Nephron (organoid): ENCODE data around the gene GARNL3.

ENCODE experiments used
- H3K27ac Mint-ChIP-seq, 3 experiments: 2 replicates each; pipeline ENCODE4 v1.8.0; 2020; ENCODE audit warnings: mixed read lengths in 3 of 3, mild to moderate bottlenecking in 2 of 3, moderate library complexity in 1 of 3
- H3K27me3 Mint-ChIP-seq: 2 replicates; pipeline ENCODE4 v1.8.0; 2021; ENCODE audit warnings: low read depth, mild to moderate bottlenecking, moderate library complexity, mixed read lengths
- H3K36me3 Mint-ChIP-seq: 2 replicates; pipeline ENCODE4 v1.8.0; 2020; ENCODE audit warnings: low read depth, mixed read lengths
- H3K4me1 Mint-ChIP-seq: 2 replicates; pipeline ENCODE4 v1.8.0; 2020; ENCODE audit warnings: mixed read lengths
- H3K4me3 Mint-ChIP-seq, 3 experiments: 2 replicates each; pipeline ENCODE4 v1.8.0; 2020; ENCODE audit warnings: mild to moderate bottlenecking in 3 of 3, mixed read lengths in 3 of 3, moderate library complexity in 2 of 3
- H3K9me3 Mint-ChIP-seq: 2 replicates; pipeline ENCODE4 v1.8.0; 2020; ENCODE audit warnings: mixed read lengths
- TF ChIP-seq, protein P1 (sequence below), 3 experiments: fragments of 200-600 bp; sonication (generic); IDR thresholded peaks; one replicate each; pipeline ENCODE4 v1.5.0; 2021; ENCODE audit warnings: antibody characterized with exemption in 3 of 3; ENCODE audit not compliant: unreplicated experiment in 3 of 3

Gene GARNL3

GRCh38 chr9:127224178-127224882 is 40.2 kb upstream of the GARNL3 start:
- Mint-ChIP-seq H3K4me3 (peak overlapping the region; percentile 90 to 92 (median 91)), H3K27ac (peak overlapping the region; percentile 83 to 95 (median 89)), H3K4me1 (peaks cover 20% of the 10 kb centered on the region), H3K9me3 (no peaks in the 10 kb centered on the region), H3K27me3 (peaks cover 33% of the 10 kb centered on the region), H3K36me3 (peaks cover 3% of the 10 kb centered on the region)
- TF ChIP-seq, protein P1, sequence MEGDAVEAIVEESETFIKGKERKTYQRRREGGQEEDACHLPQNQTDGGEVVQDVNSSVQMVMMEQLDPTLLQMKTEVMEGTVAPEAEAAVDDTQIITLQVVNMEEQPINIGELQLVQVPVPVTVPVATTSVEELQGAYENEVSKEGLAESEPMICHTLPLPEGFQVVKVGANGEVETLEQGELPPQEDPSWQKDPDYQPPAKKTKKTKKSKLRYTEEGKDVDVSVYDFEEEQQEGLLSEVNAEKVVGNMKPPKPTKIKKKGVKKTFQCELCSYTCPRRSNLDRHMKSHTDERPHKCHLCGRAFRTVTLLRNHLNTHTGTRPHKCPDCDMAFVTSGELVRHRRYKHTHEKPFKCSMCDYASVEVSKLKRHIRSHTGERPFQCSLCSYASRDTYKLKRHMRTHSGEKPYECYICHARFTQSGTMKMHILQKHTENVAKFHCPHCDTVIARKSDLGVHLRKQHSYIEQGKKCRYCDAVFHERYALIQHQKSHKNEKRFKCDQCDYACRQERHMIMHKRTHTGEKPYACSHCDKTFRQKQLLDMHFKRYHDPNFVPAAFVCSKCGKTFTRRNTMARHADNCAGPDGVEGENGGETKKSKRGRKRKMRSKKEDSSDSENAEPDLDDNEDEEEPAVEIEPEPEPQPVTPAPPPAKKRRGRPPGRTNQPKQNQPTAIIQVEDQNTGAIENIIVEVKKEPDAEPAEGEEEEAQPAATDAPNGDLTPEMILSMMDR (IDR thresholded peaks at IDR 0.05; ENCODE audit: unreplicated experiment in 3 of 3) = peak in 1 of 3 experiments; percentile 16

GRCh38 chr9:127224883-127225739 is 39.5 kb upstream of the GARNL3 start:
- Mint-ChIP-seq H3K4me1 (peaks cover 13% of the 10 kb centered on the region), H3K4me3 (peak overlapping the region; percentile 90 to 92 (median 91)), H3K9me3 (no peaks in the 10 kb centered on the region), H3K27ac (peak overlapping the region in 2 of 3 experiments; percentile 83 to 95), H3K36me3 (peaks cover 3% of the 10 kb centered on the region), H3K27me3 (peaks cover 31% of the 10 kb centered on the region)
- TF ChIP-seq, protein P1 (IDR thresholded peaks at IDR 0.05; ENCODE audit: unreplicated experiment in 3 of 3) = no peak

GRCh38 chr9:127225801-127226625 is 38.6 kb upstream of the GARNL3 start:
- TF ChIP-seq, protein P1 (IDR thresholded peaks at IDR 0.05; ENCODE audit: unreplicated experiment in 3 of 3) = no peak
- Mint-ChIP-seq H3K27me3 (peaks cover 31% of the 10 kb centered on the region), H3K36me3 (peaks cover 3% of the 10 kb centered on the region), H3K27ac (peak overlapping the region in 2 of 3 experiments; percentile 1 to 6), H3K9me3 (no peaks in the 10 kb centered on the region), H3K4me1 (peaks cover 13% of the 10 kb centered on the region), H3K4me3 (peak overlapping the region; percentile 76 to 84 (median 84))

GRCh38 chr9:127229691-127230417 is 34.7 kb upstream of the GARNL3 start:
- TF ChIP-seq, protein P1 (IDR thresholded peaks at IDR 0.05; ENCODE audit: unreplicated experiment in 3 of 3) = no peak
- Mint-ChIP-seq H3K27ac (no peak overlapping the region), H3K27me3 (peaks cover 10% of the 10 kb centered on the region)

DNA sequence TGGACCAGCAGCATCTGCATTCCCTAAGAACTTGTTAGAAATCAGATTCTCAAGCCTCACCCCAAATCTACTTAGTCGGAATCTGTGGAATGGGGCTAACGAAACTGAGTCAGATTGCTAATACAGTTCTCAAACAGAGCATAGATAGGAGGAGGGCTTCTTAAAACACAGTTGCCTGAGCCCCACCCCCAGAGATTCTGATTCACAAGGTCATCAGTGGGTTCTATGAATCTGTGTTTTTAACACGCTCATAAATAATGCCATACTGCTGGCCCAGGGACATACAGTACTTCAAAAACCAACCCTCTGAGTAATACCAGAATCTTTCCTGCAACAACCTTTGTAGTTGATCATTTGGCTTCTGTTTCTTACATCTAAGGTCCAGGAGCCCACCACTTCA is 32.9 kb upstream of the GARNL3 start:
- peaks cover 3% of the 10 kb centered on the region for H3K27me3 Mint-ChIP-seq
- H3K4me3 Mint-ChIP-seq = no peak overlapping the region
- H3K36me3 Mint-ChIP-seq = peaks cover 5% of the 10 kb centered on the region
- H3K9me3 Mint-ChIP-seq = no peaks in the 10 kb centered on the region
- H3K27ac Mint-ChIP-seq = peak overlapping the region in 1 of 3 experiments; percentile 31
- peaks cover 19% of the 10 kb centered on the region for H3K4me1 Mint-ChIP-seq
- TF ChIP-seq, protein P1 (IDR thresholded peaks at IDR 0.05; ENCODE audit: unreplicated experiment in 3 of 3) = no peak

More at GRCh38 chr9:127229691-127230417, 34.7 kb upstream of the GARNL3 start:
- no peaks in the 10 kb centered on the region for H3K9me3 Mint-ChIP-seq
- no peak overlapping the region for H3K4me3 Mint-ChIP-seq
- peaks cover 24% of the 10 kb centered on the region for H3K4me1 Mint-ChIP-seq
- H3K36me3 Mint-ChIP-seq = peaks cover 3% of the 10 kb centered on the region
